ENCODE data around the gene WBP2NL.

WBP2NL gene

DNA sequence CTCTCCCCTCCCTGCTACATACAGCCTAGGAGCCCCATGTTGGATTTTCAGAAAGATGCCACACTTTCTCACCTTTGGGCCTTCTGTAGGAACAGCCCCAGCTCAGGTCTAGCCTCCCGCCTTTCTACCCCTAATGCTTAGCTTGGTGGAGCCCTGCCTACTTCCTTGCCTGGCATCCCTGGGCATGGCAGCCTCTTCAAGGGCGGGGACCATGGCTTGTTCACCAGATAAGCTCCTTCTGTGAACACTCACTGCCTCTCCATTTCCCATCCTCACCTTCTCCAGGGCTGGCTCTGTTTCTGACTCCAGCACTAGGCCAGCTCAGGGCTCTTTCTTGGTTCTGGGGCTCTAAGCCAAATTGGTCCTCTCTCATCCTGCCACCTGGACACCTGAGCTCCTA, 28.0 kb upstream of the WBP2NL start:
- TF ChIP-seq, protein P1, sequence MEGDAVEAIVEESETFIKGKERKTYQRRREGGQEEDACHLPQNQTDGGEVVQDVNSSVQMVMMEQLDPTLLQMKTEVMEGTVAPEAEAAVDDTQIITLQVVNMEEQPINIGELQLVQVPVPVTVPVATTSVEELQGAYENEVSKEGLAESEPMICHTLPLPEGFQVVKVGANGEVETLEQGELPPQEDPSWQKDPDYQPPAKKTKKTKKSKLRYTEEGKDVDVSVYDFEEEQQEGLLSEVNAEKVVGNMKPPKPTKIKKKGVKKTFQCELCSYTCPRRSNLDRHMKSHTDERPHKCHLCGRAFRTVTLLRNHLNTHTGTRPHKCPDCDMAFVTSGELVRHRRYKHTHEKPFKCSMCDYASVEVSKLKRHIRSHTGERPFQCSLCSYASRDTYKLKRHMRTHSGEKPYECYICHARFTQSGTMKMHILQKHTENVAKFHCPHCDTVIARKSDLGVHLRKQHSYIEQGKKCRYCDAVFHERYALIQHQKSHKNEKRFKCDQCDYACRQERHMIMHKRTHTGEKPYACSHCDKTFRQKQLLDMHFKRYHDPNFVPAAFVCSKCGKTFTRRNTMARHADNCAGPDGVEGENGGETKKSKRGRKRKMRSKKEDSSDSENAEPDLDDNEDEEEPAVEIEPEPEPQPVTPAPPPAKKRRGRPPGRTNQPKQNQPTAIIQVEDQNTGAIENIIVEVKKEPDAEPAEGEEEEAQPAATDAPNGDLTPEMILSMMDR (conservative IDR thresholded peaks at IDR 0.05; ENCODE audit: control insufficient read depth, insufficient read depth, low read depth, low read length) = no peak

DNA sequence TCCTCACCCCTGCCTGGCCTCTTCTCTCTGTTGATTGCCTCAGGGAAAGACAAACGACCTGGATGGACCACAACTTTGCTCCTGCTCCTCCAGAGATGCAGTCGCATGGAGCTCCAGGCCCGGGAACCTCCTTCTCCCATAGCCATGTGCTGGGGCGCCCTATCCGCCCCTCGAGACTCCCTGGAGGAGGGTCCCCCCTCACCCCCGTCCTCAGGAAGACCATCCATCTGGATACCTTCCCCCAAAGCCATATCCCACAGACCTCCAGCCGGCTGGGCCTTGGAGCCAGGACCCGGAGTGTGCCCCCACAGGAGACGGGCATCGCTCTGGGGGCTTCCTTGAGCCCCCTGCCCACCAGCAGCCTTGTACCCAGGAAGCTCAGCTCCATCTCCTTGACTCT, 27.2 kb upstream of the WBP2NL start:
- no peak overlapping the region for H3K4me3 ChIP-seq (ENCODE audit: control insufficient read depth, low read depth, low read length)
- DNase-seq (ENCODE audit: low read depth) = no peak
- TF ChIP-seq, protein P1 (conservative IDR thresholded peaks at IDR 0.05; ENCODE audit: control insufficient read depth, insufficient read depth, low read depth, low read length) = no peak

More for the DNA sequence above, 28.0 kb upstream of the WBP2NL start:
- no peak overlapping the region for H3K4me3 ChIP-seq (ENCODE audit: control insufficient read depth, low read depth, low read length)
- DNase-seq (ENCODE audit: low read depth) = no peak

DNA sequence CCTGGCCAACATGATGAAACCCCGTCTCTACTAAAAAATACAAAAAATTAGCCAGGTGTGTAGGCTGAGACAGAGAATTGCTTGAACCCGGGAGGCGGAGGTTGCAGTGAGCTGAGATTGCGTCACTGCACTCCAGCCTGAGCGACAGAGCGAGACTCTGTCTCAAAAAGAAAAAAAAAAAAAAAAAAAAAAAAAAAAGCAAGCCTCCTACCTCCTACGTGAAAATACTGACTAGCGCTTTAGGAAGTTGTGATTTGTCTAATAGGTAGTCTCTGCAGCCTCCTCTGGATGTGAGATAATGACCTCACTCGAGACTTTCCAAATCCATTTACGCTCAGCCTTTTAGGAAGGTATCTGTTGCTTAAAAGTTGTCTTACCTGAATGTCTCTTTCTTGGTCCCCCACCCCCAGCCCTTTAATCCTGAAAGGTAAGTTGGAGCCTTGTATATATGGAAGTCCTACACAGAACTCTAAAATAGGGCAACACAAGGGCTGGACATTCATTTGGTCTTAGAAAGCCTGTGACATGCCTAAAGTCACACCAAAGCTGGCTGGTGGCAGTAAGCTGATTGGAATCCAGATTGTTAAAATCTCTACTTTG, 23.8 kb upstream of the WBP2NL start:
- TF ChIP-seq, protein P1 (conservative IDR thresholded peaks at IDR 0.05; ENCODE audit: control insufficient read depth, insufficient read depth, low read depth, low read length) = no peak
- DNase-seq (ENCODE audit: low read depth) = no peak
- no peak overlapping the region for H3K4me3 ChIP-seq (ENCODE audit: control insufficient read depth, low read depth, low read length)

DNA sequence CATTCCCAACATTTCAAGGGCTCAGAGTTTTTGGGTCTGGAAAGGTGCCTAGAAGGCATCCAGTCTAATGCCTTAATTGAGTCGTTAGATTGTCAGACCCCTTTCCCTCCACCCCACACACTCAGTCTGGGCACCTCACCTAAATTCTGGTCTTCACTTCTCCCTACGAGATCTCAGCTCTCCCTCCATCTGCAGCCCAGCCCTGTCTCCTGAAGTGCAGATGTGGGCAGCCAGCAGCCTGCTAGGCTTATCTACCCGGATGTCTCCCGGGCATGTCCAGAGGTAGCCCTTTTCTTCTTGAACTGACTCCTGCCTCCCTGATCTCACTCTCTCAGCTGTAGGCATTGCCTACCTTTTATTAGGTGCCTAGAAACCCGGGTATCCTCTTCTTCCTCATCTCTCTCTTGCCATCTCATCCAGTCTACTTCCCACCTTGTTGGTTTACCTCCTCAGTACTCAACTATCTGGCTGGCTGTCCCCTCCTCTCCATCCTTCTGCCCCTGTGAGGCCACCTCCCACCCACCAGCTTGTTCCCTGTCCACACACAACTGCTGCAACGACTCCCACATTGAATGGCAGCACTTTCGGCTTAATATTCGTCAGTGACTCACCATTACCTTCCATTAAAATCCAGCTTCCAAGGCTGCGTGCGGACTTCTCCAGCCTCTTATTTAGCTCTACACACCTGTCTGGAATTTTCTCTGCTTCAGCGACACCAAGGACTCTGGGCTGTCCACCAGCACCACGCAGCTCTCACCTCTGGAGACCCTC, 23.1 kb upstream of the WBP2NL start:
- DNase-seq (ENCODE audit: low read depth) = no peak
- TF ChIP-seq, protein P1 (conservative IDR thresholded peaks at IDR 0.05; ENCODE audit: control insufficient read depth, insufficient read depth, low read depth, low read length) = no peak
- no peak overlapping the region for H3K4me3 ChIP-seq (ENCODE audit: control insufficient read depth, low read depth, low read length)

DNA sequence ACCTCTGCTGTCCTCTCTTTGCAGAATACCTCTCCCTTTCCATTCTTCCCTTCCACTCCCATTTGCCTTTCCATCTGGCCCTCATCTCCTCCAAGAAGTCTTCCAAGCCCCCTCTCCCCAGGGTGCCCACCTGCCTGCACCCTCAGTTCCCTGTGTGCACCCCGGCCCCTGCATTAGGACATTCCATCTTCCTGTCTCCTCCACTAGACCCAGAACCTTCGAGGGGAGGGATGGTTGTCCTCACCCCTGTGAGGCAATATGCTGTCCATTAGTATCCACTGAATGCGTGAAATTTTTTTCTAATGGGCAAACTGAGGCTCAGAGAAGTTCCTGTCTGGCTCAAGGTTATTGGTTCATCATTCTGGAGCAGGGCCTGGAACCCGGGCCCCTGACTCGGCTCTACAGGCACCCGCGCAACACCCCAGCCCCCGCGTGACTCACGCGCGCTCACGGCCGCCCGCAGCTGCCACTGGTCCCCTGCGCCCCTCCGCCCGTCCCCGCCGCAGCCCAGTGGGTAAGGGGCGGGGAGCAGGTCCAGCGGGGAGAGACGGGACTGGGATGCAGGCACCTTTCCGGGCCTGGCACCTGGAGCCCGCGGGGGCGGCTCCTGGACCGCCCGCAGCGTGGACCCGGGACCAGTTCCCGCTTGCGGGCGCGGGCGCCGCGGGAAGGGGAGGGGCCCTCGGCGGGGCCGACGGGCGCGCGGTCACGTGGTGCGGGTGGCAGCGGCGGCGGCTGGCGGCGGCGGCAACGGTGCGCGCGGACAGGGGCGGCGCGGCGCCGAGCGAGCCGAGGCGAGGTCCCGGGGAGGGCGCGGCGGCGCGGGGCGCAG, 22.3 kb upstream of the WBP2NL start:
- TF ChIP-seq, protein P1 (conservative IDR thresholded peaks at IDR 0.05; ENCODE audit: control insufficient read depth, insufficient read depth, low read depth, low read length) = no peak
- no peak for DNase-seq (ENCODE audit: low read depth)
- H3K4me3 ChIP-seq (ENCODE audit: control insufficient read depth, low read depth, low read length) = no peak overlapping the region

DNA sequence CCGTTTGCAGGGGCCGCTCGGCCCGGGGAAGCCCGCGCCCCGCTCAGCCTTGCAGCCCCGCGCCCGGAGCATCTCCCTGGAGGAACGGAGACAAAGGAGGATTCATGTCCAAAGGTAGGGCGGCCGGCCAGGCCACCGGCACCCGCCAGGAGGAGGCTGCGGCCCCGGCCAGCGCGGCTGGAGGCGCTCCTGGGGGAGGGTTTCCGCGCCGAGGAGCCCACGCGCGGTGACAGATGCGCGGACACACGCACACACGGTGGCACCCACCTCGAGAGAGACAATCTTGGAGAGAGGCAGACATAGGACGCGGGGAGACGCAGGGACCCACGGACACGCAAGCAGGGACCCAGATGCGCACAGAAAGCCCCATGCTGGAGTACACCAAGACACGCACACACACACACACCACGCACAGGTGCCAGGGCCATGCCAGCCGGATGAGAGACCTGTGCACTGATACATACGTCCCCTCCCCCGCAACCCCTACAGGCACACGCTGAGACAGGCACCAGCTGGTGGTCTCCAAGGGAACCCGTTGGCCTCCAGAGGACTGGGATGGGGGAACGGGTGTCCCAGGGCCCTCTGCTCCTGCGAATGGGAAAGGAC, 21.5 kb upstream of the WBP2NL start:
- H3K4me3 ChIP-seq (ENCODE audit: control insufficient read depth, low read depth, low read length) = no peak overlapping the region
- TF ChIP-seq, protein P1 (conservative IDR thresholded peaks at IDR 0.05; ENCODE audit: control insufficient read depth, insufficient read depth, low read depth, low read length) = no peak
- DNase-seq (ENCODE audit: low read depth) = no peak
